IMR-90 (cell line): ENCODE measurements around the gene KRTAP4-5. TPM values are rescaled to one million over a fixed set of nuclear protein-coding genes. Genes with fewer than 3 reads are reported as not detected.

Source experiments
- ATAC-seq: fragments of 200-7000 bp; cut with Tn5 transposase; 2 replicates; pipeline ENCODE4 v1.9.1; 2020; ENCODE audit warnings: low read depth, mild to moderate bottlenecking, moderate library complexity
- BruUV-seq: library from RNA; stranded (reverse); fragments of 400-500 nt; replicated peaks from 2 replicates; lab custom pipeline; 2021; lab: Mats Ljungman, UMichigan
- CTCF ChIA-PET: fragments of 300-600 bp; formaldehyde crosslinking; extraction: SDS; loops from one replicate; lab custom pipeline; 2021; ENCODE audit warnings: antibody characterized with exemption; lab: Yijun Ruan, JAX
- POLR2A ChIA-PET: fragments of 300-600 bp; sonication (Branson Sonifier 250); formaldehyde crosslinking; loops from one replicate; lab custom pipeline; 2022; ENCODE audit warnings: antibody characterized with exemption; ENCODE audit not compliant: unreplicated experiment; lab: Charles Lee
- DNase-seq: peaks from one replicate; pipeline ENCODE4 v3.0.0; 2013
- H2AFZ ChIP-seq: replicated peaks from 2 replicates; pipeline ENCODE3; 2013; ENCODE audit warnings: low read length, mild to moderate bottlenecking; ENCODE audit not compliant: poor library complexity
- H2AK5ac ChIP-seq: 2 replicates; pipeline ENCODE4 v1.6.1; 2013; ENCODE audit warnings: low read depth, low read length, inconsistent platforms
- H2AK9ac ChIP-seq: replicated peaks from 2 replicates; pipeline ENCODE3; 2013; ENCODE audit warnings: mild to moderate bottlenecking, low read depth, low read length, moderate library complexity; ENCODE audit not compliant: poor library complexity
- H2BK120ac ChIP-seq: 2 replicates; pipeline ENCODE4 v1.6.1; 2013; ENCODE audit warnings: low read depth, low read length, inconsistent platforms
- H2BK15ac ChIP-seq: 3 replicates; pipeline ENCODE4 v1.6.1; 2013; ENCODE audit warnings: low read depth, low read length, inconsistent platforms
- H2BK20ac ChIP-seq: 2 replicates; pipeline ENCODE4 v1.6.1; 2013; ENCODE audit warnings: low read depth, mild to moderate bottlenecking, inconsistent platforms, low read length, moderate library complexity
- H2BK5ac ChIP-seq: 2 replicates; pipeline ENCODE4 v1.6.1; 2013; ENCODE audit warnings: mild to moderate bottlenecking, low read depth, low read length, inconsistent platforms; ENCODE audit not compliant: poor library complexity, severe bottlenecking
- H3K14ac ChIP-seq: replicated peaks from 2 replicates; pipeline ENCODE4 v1.6.1; 2013; ENCODE audit warnings: low read depth, low read length, inconsistent platforms
- H3K18ac ChIP-seq: 2 replicates; pipeline ENCODE4 v1.6.1; 2013; ENCODE audit warnings: low read depth, low read length, control low read depth
- H3K23ac ChIP-seq: 2 replicates; pipeline ENCODE4 v1.6.1; 2013; ENCODE audit warnings: low read depth, low read length, inconsistent platforms
- H3K27ac ChIP-seq: 2 replicates; pipeline ENCODE4 v1.5.1; 2013; ENCODE audit warnings: mild to moderate bottlenecking, control low read depth, low read length; ENCODE audit not compliant: insufficient read depth
- H3K27me3 ChIP-seq: 2 replicates; pipeline ENCODE4 v1.6.1; 2013; ENCODE audit warnings: low read length; ENCODE audit not compliant: control insufficient read depth, insufficient read depth
- H3K36me3 ChIP-seq: 2 replicates; pipeline ENCODE4 v1.6.1; 2013; ENCODE audit warnings: low read length, mixed read lengths; ENCODE audit not compliant: control insufficient read depth, insufficient read depth
- H3K4ac ChIP-seq: 2 replicates; pipeline ENCODE4 v1.6.1; 2013; ENCODE audit warnings: low read depth, low read length, inconsistent platforms
- H3K4me1 ChIP-seq: 2 replicates; pipeline ENCODE4 v1.6.1; 2013; ENCODE audit warnings: low read length, mixed read lengths; ENCODE audit not compliant: control insufficient read depth, insufficient read depth
- H3K4me2 ChIP-seq: 2 replicates; pipeline ENCODE4 v1.6.1; 2013; ENCODE audit warnings: low read depth, mild to moderate bottlenecking, control low read depth, low read length, moderate library complexity
- H3K4me3 ChIP-seq: 2 replicates; pipeline ENCODE4 v1.5.1; 2013; ENCODE audit warnings: low read depth, mild to moderate bottlenecking, control low read depth, low read length, moderate library complexity; ENCODE audit not compliant: insufficient read depth
- H3K56ac ChIP-seq: 2 replicates; pipeline ENCODE4 v1.6.1; 2013; ENCODE audit warnings: low read length, inconsistent platforms; ENCODE audit not compliant: insufficient read depth; ENCODE audit errors: extremely low read depth
- H3K79me1 ChIP-seq, 2 experiments: 2 replicates each; pipeline ENCODE4 v1.6.1; 2013; ENCODE audit warnings: low read length in 2 of 2, inconsistent platforms in 1 of 2, low read depth in 1 of 2
- H3K9ac ChIP-seq: 2 replicates; pipeline ENCODE4 v1.6.1; 2013; ENCODE audit warnings: low read depth, low read length, control low read depth
- H3K9me1 ChIP-seq: 2 replicates; pipeline ENCODE4 v1.6.1; 2013; ENCODE audit warnings: low read length, inconsistent platforms; ENCODE audit not compliant: insufficient read depth
- H3K9me3 ChIP-seq: 2 replicates; pipeline ENCODE4 v1.6.1; 2013; ENCODE audit warnings: low read length; ENCODE audit not compliant: control insufficient read depth, insufficient read depth
- H4K20me1 ChIP-seq: 2 replicates; pipeline ENCODE4 v1.6.1; 2013; ENCODE audit warnings: low read length, inconsistent platforms; ENCODE audit not compliant: insufficient read depth
- H4K5ac ChIP-seq: 2 replicates; pipeline ENCODE4 v1.6.1; 2013; ENCODE audit warnings: mild to moderate bottlenecking, low read depth, low read length, control low read depth
- H4K8ac ChIP-seq, 2 experiments: 2 replicates each; pipeline ENCODE4 v1.6.1; 2013; ENCODE audit warnings: low read depth in 2 of 2, low read length in 2 of 2, control low read depth in 1 of 2, inconsistent platforms in 1 of 2
- H4K91ac ChIP-seq: 2 replicates; pipeline ENCODE4 v1.6.1; 2013; ENCODE audit warnings: low read depth, low read length, inconsistent platforms; ENCODE audit not compliant: insufficient read depth
- BHLHE40 ChIP-seq: fragments of 150-350 bp; IDR thresholded peaks from 2 replicates; pipeline ENCODE4 v1.6.1; 2016; ENCODE audit warnings: mild to moderate bottlenecking, low read depth, low read length
- CEBPB ChIP-seq: IDR thresholded peaks from 2 replicates; pipeline ENCODE4 v1.6.1; 2012; ENCODE audit warnings: low read depth, low read length, improper control_type of control experiment
- FOS ChIP-seq: fragments of 150-350 bp; IDR thresholded peaks from 2 replicates; pipeline ENCODE4 v1.6.1; 2016; ENCODE audit warnings: low read depth, low read length
- MAZ ChIP-seq: IDR thresholded peaks from 2 replicates; pipeline ENCODE4 v1.6.1; 2012; ENCODE audit warnings: low read depth, mild to moderate bottlenecking, low read length, improper control_type of control experiment, moderate library complexity, borderline replicate concordance
- NFE2L2 ChIP-seq: fragments of 150-350 bp; IDR thresholded peaks from 2 replicates; pipeline ENCODE4 v1.6.1; 2016; ENCODE audit warnings: low read depth, mild to moderate bottlenecking, low read length
- RAD21 ChIP-seq: IDR thresholded peaks from 2 replicates; pipeline ENCODE4 v1.6.1; 2012; ENCODE audit warnings: low read length, improper control_type of control experiment
- RCOR1 ChIP-seq: IDR thresholded peaks from 2 replicates; pipeline ENCODE4 v1.6.1; 2012; ENCODE audit warnings: mild to moderate bottlenecking, low read length, improper control_type of control experiment; ENCODE audit not compliant: insufficient replicate concordance
- WGBS, 2 experiments: methylation state at CpG; one replicate each; pipeline versions ENCODE4 v1.1.5 to v1.1.7; 2013; ENCODE audit warnings: missing lambda C conversion rate in 2 of 2; ENCODE audit not compliant: insufficient read length in 1 of 2; ENCODE audit errors: extremely low coverage in 2 of 2; 5-methylcytosine and 5-hydroxymethylcytosine counted together
- dilution Hi-C: fragments of 300-500 bp; cut with HindIII; formaldehyde crosslinking; loops from one replicate; pipeline ENCODE4 v1.14.3; 2018; ENCODE audit warnings: low sequenced_read_pairs; ENCODE audit not compliant: unreplicated experiment
- in situ Hi-C: fragments of 300-500 bp; cut with MboI; formaldehyde crosslinking; loops from 3 replicates; pipeline ENCODE4 v1.14.3; 2019; ENCODE audit warnings: low sequenced_read_pairs, inconsistent platforms, mixed read lengths
- intact Hi-C: fragments of 100-400 bp; cut with micrococcal nuclease; formaldehyde crosslinking; loops from 2 replicates; pipeline ENCODE4 v1.10.0; 2022
- polyA plus RNA-seq, 3 experiments: library from polyadenylated mRNA; depleted of rRNA; stranded (reverse); fragments of >200 nt; gene quantifications; 2 replicates each; pipeline ENCODE4 v1.2.3, GENCODE V29; 2012; ENCODE audit warnings: low replicate concordance in 1 of 3
- total RNA-seq: library from RNA; depleted of rRNA; stranded (reverse); fragments of >200 nt; gene quantifications from 2 replicates; pipeline ENCODE4 v1.2.3, GENCODE V29; 2012
- TF ChIP-seq, protein P1 (sequence below): fragments of 150-350 bp; IDR thresholded peaks from 2 replicates; pipeline ENCODE4 v1.6.1; 2017; ENCODE audit warnings: mild to moderate bottlenecking, antibody characterized with exemption, low read length, low read depth

The KRTAP4-5 gene
- total and polyA plus RNA-seq, 2 of the 4 experiments (the other 2 are of a cell fraction): not detected

GRCh38 chr17:41184480-41184961 is 34.9 kb upstream of the KRTAP4-5 start, which contains the start of gene KRTAP4-1:
TSS of gene KRTAP4-1 (minus strand) at chr17:41184911. CDS start at chr17:41184854, 57 bp downstream.
- H2AK9ac ChIP-seq: no peak within 1 kb of the TSS
- dilution Hi-C loops: no loop called here

More at GRCh38 chr17:41184480-41184961, 34.9 kb upstream of the KRTAP4-5 start, which contains the start of gene KRTAP4-1:
- Histone ChIP-seq H4K20me1 (no peaks in the 10 kb centered on the region), H3K4me1 (no peaks in the 10 kb centered on the region), H2AK5ac (no peak within 1 kb of the TSS), H3K18ac (no peak within 1 kb of the TSS), H3K14ac (no peak within 1 kb of the TSS), H2BK5ac (no peak within 1 kb of the TSS), H3K27me3 (peaks cover 2% of the 10 kb centered on the region), H3K9me1 (no peaks in the 10 kb centered on the region), H4K8ac (no peak within 1 kb of the TSS), H3K36me3 (no peaks in the 10 kb centered on the region), H3K4me3 (no peak within 1 kb of the TSS), H3K4ac (no peak within 1 kb of the TSS), H3K9ac (no peak within 1 kb of the TSS), H3K23ac (no peak within 1 kb of the TSS), H2BK20ac (no peak within 1 kb of the TSS), H3K56ac (no peak within 1 kb of the TSS), H3K79me1 (no peaks in the 10 kb centered on the region), H2BK15ac (no peak within 1 kb of the TSS), H3K4me2 (no peak within 1 kb of the TSS), H2BK120ac (no peak within 1 kb of the TSS), H2AFZ (peak within 1 kb of the TSS; percentile 46), H3K9me3 (no peaks in the 10 kb centered on the region; the same call in 1 of the 2 replicates), H3K27ac (no peak within 1 kb of the TSS), H4K5ac (no peak within 1 kb of the TSS), H4K91ac (no peak within 1 kb of the TSS)
- ChIA-PET CTCF (no interaction called here), POLR2A (no interaction called here)
- WGBS, 2 experiments: 38% methylated on average over 2 of the region's 9 CpGs; no CpG with 5 or more reads in 1 of the 2 experiments
- in situ Hi-C loops: no loop called here
- no TSS peak for BruUV-seq
- ATAC-seq: no peak
- no peak for DNase-seq
- intact Hi-C loops: no loop called here
- TF ChIP-seq, protein P1, sequence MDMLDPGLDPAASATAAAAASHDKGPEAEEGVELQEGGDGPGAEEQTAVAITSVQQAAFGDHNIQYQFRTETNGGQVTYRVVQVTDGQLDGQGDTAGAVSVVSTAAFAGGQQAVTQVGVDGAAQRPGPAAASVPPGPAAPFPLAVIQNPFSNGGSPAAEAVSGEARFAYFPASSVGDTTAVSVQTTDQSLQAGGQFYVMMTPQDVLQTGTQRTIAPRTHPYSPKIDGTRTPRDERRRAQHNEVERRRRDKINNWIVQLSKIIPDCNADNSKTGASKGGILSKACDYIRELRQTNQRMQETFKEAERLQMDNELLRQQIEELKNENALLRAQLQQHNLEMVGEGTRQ: no peak
- no peak for TF ChIP-seq BHLHE40
- no peak for TF ChIP-seq RAD21
- TF ChIP-seq NFE2L2: no peak
- no peak for TF ChIP-seq FOS
- TF ChIP-seq CEBPB: no peak
- TF ChIP-seq MAZ: no peak
- no peak for TF ChIP-seq RCOR1
